Measurements from ENCODE around the gene LIPT2. TPM values are rescaled to one million over a fixed set of nuclear protein-coding genes. Genes with fewer than 3 reads are reported as not detected.

Gene LIPT2
- polyA plus RNA-seq, 1 experiment = 2.1 TPM

GRCh38 chr11:74479732-74480123 lies 13.8 kb downstream of the LIPT2 start:
- DNase-seq (ENCODE audit: low read depth, low spot score) = no peak
- H3K4me3 ChIP-seq (ENCODE audit: low read depth, low read length) = no peak overlapping the region
- CTCF ChIA-PET = interaction anchor here (1.0 kb wide), 1 partner anchor 260 kb away, joined by 3 read pairs; no protein-coding TSS in a partner anchor
- TF ChIP-seq, protein P1, sequence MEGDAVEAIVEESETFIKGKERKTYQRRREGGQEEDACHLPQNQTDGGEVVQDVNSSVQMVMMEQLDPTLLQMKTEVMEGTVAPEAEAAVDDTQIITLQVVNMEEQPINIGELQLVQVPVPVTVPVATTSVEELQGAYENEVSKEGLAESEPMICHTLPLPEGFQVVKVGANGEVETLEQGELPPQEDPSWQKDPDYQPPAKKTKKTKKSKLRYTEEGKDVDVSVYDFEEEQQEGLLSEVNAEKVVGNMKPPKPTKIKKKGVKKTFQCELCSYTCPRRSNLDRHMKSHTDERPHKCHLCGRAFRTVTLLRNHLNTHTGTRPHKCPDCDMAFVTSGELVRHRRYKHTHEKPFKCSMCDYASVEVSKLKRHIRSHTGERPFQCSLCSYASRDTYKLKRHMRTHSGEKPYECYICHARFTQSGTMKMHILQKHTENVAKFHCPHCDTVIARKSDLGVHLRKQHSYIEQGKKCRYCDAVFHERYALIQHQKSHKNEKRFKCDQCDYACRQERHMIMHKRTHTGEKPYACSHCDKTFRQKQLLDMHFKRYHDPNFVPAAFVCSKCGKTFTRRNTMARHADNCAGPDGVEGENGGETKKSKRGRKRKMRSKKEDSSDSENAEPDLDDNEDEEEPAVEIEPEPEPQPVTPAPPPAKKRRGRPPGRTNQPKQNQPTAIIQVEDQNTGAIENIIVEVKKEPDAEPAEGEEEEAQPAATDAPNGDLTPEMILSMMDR (IDR thresholded peaks at IDR 0.05; ENCODE audit: low read depth, low read length) = no peak
- no peaks in the 10 kb centered on the region for H3K9me3 ChIP-seq (ENCODE audit: control insufficient read depth, insufficient read depth, low read length)
- peaks cover 11% of the 10 kb centered on the region for H3K27me3 ChIP-seq (ENCODE audit: control insufficient read depth, insufficient read depth, low read length)
- POLR2A ChIA-PET = no interaction called here
- no peak overlapping the region for H3K27ac ChIP-seq (ENCODE audit: low read depth, low read length)

DNA sequence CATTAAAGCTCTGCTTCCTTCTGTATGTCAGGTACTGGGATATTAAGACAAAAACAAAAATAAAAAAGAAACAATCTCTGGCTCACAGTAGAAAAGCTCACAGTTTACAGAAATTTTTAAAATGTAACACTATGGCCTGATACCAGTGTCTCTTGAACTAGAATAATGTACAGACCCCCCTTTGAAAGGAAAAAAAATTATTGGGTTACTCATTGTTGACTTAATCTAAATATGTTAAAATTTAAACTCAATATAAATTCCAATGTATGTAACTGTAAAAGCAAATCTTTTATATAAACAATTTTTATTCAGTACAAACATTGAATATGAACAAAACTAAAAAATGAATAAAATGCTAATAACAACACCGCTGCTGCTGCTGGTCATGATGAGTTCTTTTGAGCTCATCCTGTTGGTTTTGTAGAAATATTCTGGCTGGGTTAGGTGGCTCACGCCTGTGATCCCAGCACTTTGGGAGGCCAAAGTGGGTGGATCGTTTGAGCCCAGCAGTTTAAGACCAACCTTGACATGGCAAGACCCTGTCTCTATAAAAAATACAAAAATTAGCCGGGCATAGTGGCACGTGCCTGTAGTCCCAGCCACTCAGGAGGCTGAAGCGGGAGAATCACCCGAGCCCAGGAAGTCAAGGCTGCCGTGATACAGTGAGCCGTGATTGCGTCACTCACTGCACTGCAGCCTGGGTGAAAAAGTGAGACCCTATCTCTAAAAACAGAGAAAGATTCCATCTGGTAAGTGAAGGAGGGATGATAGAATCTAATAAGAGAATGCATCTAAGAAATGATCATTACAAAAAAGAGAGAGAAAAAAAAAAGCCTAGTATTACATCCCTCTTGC lies 14.4 kb downstream of the LIPT2 start:
- H3K9me3 ChIP-seq (ENCODE audit: control insufficient read depth, insufficient read depth, low read length) = no peaks in the 10 kb centered on the region
- TF ChIP-seq, protein P1 (IDR thresholded peaks at IDR 0.05; ENCODE audit: low read depth, low read length) = no peak
- no peak for DNase-seq (ENCODE audit: low read depth, low spot score)
- H3K27me3 ChIP-seq (ENCODE audit: control insufficient read depth, insufficient read depth, low read length) = peaks cover 15% of the 10 kb centered on the region
- no peak overlapping the region for H3K27ac ChIP-seq (ENCODE audit: low read depth, low read length)
- ChIA-PET CTCF (interaction anchor here (1.0 kb wide), 1 partner anchor 260 kb away, joined by 3 read pairs; no protein-coding TSS in a partner anchor), POLR2A (no interaction called here)
- H3K4me3 ChIP-seq (ENCODE audit: low read depth, low read length) = no peak overlapping the region

DNA sequence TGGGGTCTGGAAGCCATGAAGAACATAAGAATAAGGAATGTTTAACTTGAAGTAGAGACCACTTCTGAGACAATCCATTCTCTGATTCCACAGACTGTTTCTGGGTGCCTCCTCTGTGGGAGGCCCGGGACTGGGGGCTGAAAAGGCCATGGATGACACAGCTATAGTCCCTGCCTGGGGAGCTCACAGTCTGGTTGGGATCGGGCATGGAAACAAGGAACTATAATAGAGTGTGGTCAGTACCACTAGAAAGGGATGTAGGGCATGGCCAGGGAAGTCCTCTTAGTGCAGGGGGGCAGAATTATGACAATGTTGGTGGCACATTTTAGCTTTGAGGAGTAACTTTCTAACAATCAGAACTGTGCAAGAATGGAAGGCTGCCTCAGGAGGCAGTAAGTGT lies 17.0 kb downstream of the LIPT2 start:
- ChIA-PET POLR2A (no interaction called here), CTCF (interaction anchor here (0.9 to 1.8 kb wide), 2 partner anchors 9 to 22 kb away, joined by 3 to 7 read pairs; no protein-coding TSS in a partner anchor)
- Histone ChIP-seq H3K4me3 (ENCODE audit: low read depth, low read length) (no peak overlapping the region), H3K9me3 (ENCODE audit: control insufficient read depth, insufficient read depth, low read length) (no peaks in the 10 kb centered on the region), H3K27me3 (ENCODE audit: control insufficient read depth, insufficient read depth, low read length) (peaks cover 25% of the 10 kb centered on the region), H3K27ac (ENCODE audit: low read depth, low read length) (no peak overlapping the region)
- DNase-seq (ENCODE audit: low read depth, low spot score) = no peak
- TF ChIP-seq, protein P1 (IDR thresholded peaks at IDR 0.05; ENCODE audit: low read depth, low read length) = no peak

GRCh38 chr11:74474316-74474715 lies 19.2 kb downstream of the LIPT2 start:
- Histone ChIP-seq H3K27me3 (ENCODE audit: control insufficient read depth, insufficient read depth, low read length) (peaks cover 31% of the 10 kb centered on the region), H3K9me3 (ENCODE audit: control insufficient read depth, insufficient read depth, low read length) (no peaks in the 10 kb centered on the region), H3K27ac (ENCODE audit: low read depth, low read length) (no peak overlapping the region), H3K4me3 (ENCODE audit: low read depth, low read length) (no peak overlapping the region)
- no peak for DNase-seq (ENCODE audit: low read depth, low spot score)
- TF ChIP-seq, protein P1 (IDR thresholded peaks at IDR 0.05; ENCODE audit: low read depth, low read length) = no peak
- POLR2A ChIA-PET = no interaction called here
- CTCF ChIA-PET = no interaction called here
